NCI-H146 (cell line): Measurements from ENCODE around the gene KDM3A.

Experiments
- DNase-seq: peaks from one replicate; lab custom pipeline; 2025; lab: John Stamatoyannopoulos, UW

Gene KDM3A, protein sequence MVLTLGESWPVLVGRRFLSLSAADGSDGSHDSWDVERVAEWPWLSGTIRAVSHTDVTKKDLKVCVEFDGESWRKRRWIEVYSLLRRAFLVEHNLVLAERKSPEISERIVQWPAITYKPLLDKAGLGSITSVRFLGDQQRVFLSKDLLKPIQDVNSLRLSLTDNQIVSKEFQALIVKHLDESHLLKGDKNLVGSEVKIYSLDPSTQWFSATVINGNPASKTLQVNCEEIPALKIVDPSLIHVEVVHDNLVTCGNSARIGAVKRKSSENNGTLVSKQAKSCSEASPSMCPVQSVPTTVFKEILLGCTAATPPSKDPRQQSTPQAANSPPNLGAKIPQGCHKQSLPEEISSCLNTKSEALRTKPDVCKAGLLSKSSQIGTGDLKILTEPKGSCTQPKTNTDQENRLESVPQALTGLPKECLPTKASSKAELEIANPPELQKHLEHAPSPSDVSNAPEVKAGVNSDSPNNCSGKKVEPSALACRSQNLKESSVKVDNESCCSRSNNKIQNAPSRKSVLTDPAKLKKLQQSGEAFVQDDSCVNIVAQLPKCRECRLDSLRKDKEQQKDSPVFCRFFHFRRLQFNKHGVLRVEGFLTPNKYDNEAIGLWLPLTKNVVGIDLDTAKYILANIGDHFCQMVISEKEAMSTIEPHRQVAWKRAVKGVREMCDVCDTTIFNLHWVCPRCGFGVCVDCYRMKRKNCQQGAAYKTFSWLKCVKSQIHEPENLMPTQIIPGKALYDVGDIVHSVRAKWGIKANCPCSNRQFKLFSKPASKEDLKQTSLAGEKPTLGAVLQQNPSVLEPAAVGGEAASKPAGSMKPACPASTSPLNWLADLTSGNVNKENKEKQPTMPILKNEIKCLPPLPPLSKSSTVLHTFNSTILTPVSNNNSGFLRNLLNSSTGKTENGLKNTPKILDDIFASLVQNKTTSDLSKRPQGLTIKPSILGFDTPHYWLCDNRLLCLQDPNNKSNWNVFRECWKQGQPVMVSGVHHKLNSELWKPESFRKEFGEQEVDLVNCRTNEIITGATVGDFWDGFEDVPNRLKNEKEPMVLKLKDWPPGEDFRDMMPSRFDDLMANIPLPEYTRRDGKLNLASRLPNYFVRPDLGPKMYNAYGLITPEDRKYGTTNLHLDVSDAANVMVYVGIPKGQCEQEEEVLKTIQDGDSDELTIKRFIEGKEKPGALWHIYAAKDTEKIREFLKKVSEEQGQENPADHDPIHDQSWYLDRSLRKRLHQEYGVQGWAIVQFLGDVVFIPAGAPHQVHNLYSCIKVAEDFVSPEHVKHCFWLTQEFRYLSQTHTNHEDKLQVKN (N-terminal part only)

DNA sequence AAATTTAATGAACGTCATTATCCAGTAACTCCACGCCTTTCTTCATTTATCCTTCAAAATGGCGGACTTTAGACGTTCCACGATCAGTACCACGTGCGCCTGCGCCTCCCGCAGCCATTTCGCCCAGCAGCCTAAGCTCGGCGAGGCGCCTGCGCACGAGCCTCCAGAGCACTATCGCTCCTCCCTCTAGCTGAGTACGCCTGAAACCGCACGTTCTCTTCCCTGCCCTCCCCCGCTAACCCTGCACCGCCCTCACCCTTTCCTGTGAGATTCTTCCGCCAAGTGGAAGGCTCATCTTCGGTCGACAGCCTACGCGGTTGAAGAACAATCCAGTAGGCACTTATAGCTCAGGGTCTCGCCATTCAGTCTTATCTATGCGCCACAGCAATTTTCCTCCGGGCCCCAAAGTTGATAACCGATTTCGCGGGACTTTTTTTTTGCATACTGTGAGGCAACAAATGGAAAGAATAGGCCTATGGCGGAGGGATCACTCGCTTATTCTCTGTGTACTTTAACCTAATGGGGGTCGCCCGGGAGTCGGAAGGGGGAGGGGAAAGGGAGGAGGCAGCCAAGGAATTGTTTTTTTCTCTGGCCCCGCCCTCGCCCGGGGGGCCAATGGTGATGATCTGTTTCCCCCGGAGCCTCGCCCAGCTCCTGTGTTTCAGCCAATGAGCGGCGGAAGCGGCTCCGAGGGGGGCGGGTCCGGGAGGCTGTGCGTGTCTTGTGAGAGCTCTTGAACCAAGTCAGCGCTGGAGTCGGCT lies at the start of gene KDM3A:
Gene KDM3A (plus strand): TSS at position 741 of the 761 bp plus-strand sequence. CDS start 677 bp downstream, outside the sequence.
- DNase-seq = peak; percentile 99

DNA sequence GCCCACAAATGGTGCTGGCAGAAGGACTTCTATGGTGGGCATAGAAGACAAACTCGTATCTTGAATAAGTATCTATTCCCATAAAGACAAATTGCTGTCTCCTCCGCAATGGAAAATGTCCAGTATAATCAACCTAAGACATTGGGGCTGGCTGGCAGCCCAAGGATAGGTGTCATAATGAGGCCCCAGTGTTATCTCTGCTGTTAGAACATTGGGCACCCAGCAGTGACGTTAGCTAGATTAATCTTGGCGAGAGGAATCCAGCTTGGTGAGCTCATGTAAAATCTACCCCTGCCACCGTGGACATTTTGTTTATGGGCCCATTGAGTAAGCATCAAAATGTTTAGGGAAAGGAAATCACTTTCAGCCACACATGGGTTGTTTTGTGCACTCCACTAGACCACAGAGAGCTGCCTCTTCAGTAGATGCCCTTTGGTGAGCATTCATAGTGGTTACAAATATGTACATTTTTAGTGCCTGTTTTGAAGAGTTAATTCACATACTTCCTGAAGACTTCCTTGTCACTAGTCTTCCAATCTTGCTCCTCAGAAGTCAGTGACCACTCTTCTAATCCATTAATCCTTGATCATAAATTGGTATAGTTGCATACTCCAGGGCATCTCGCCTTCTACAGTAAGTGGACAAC lies 48.2 kb upstream of the KDM3A start:
- DNase-seq = no peak

DNA sequence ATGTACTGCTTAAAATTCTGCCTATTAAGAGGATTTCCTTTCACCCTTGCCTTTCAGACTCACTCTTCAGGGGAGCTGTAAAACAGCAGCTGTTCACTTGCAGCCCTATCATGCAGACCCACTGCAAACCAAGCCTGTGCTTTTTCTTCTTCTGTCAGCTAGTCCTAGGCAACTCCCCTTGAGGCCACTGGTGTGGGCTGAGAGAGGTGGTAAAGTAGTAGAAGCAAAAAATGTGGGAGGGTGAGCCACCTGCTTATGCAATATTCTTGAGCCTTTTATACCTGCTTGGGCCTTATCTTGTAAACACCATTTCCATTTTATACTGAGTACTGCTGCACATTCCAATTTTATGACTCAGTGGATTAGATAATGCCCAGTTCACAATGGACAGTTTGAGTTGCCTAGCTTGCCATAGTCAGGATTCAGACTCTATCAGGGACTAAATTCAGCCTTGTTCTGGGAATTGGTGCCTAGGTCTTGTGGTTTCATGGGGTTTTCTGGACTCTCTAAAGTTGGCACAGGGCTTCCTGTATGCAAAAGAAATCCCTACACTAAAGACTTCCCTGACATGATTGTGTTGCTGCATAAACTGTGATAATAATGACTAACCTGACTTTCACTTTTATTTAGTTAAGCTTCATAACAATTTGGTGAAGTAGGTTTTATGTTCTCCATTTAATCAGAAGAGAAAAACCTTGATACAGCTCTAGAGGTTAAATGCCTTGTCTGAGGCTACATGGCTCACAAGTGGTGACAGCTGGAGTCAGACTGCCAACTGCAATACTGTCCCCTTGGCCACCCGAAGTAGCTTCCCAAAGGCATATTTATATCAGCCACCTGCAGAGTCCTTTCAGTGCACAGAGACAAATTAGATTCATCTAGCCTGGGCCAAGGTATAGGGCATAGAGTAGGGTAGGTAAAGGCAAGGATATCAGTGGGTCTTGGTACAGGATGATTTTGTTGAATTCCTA lies 47.4 kb upstream of the KDM3A start:
- DNase-seq = no peak

DNA sequence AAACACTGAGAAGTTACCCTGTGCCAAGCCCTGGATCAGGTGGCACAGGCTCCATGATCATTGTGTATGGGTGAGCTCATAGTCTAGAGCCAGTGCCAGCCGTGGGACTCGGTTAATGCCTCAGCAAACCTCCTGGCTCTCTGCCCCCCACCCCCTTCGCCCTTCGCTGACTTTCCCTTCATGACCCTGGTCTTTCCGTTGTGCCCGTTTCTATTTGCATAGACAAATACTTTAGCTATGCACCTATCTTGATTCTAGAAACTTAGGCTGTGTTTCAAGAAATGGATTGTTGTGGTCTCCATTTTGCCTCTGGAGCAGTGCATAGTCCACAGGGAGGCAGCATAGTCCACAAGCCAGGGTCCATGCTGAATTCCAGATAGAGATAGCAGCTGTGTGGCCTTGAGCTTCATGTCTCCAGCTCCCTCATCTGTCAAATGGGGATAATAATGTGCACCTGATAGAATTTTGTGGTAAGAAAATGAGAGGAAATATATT lies 44.8 kb upstream of the KDM3A start:
- peak; percentile 53 for DNase-seq

DNA sequence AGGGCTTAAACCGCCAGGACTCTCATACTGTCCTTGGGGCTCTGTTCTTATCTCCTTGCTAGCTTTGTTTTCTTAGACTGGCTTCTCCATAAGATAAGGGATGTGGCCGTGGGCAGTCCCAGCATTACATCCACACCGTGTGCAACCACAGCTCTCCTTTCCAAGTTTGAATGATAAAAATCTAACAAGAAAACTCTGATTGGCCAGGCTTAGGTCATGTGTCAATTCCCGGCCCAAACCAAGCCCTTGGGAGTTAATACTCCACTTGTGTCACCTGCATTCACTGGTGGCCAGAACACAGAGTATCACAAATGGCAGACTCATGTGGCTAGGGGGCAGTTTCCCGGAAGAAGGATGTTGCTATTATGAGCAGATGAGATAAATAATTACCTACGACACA lies 43.2 kb upstream of the KDM3A start:
- DNase-seq = no peak

DNA sequence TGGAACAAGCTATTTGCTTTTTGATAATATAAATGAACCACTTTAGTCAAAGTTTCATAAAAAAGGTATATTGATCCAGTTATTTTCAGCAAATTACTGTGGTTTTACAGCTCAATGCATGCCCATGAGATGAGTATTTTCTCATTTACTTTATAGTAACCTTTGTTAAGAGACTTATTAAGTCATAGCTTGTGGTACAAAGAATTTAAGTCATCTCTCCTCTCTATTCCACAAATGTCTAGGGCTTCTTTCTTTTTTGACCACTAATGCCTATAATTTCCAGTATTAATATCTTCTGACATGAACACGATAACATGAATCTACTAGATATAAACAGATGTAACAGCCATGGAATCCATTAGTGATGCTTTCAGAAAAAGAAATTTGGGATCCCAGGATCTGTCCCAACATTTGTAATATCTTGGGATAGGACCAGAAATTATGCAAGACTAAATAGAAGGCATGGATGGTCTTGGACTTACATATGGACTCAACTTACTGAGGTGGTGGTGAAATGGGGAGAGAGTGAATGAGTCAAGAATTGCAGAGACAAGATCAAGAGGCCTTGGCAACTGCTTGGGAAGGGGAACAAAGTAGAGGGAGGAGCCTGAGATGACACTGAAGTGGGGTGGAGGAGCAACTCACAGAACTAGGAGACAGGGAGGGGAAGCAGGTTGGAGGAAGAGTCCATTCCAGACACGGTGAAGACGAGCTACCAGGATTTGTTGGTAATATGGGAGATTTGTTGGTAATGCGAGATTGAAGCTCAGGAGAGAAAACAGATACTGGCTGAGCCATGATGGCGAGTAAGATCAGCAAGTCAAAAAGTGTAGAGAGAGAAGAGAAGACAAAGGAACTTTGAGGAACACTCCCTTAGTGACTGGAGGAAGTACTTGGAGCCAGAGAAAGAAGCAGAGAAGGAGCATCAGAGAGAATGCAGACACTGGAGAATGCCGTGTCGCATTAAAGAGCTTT lies 42.4 kb upstream of the KDM3A start:
- DNase-seq = no peak

DNA sequence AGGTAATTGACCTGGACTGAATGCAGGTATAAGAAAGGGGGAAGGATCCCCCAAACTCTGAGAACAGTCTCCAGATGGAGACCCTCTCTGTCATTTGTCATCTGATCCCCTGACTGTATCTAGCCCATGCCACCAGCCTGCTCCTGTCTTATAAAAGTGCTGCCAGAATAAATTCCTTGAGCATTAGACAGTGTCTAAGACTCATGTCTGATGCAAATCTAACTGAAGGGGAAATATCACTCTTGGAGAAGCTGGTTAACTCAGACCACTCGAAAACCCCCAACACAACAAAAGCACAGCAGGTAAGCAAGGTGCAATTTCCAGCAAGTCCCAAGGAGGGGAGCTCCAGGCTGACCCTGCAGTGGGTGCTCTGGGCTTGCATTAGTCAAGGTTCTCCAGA lies 40.9 kb upstream of the KDM3A start:
- no peak for DNase-seq

DNA sequence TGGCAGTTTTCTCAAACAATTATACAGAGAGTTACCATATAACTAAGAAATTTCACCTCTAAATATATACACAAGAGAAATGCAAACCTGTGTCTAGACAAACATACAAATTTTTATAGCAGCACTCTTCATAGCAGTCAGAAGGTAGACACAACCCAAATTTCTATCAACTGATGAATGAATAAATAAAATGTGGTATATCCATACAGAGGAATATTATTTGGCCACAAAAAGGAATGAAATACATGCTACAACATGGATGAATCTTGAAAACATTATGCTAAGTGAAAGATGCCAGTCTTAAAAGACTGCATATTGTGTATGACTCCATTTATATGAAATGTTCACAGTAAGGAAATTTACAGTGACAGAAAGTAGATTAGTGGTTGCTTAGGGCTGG lies 30.6 kb upstream of the KDM3A start:
- no peak for DNase-seq

DNA sequence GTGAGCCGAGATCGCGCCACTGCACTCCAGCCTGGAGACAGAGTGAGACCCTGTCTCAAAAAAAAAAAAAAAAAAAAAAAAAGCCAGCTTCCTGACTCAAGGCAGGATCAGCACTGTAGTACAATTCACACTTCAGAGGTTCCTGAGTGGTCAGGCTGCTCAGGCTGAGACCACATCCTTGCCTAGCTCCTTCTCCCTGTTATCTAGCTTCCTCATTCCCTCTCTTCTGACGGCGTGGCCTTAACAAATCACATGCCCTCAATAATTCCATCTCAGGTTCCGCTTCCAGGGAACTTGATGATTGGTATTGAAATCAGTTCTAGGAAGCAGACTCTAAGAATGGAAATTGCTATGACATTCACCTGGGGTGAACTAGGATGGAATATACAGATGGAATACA lies 29.8 kb upstream of the KDM3A start:
- no peak for DNase-seq

DNA sequence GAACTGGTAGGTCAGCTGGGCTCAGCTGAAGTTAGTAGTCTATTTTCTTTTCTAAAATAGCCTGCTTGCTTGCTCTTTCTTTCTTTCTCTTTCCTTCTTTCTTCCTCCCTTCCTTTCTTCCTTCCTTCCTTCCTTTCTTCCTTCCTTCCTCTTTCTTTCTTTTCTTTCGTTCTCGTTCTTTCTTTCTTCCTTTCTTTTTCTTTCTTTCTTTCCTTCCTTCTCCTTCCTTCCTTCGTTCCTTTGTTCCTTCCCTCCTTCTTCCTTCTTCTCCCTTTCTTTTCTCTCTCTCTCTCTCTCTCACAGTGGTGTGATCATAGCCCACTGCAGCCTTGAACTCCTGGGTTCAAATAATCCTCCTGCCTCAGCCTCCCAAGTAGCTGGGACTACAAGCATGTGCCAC lies 29.2 kb upstream of the KDM3A start:
- no peak for DNase-seq

DNA sequence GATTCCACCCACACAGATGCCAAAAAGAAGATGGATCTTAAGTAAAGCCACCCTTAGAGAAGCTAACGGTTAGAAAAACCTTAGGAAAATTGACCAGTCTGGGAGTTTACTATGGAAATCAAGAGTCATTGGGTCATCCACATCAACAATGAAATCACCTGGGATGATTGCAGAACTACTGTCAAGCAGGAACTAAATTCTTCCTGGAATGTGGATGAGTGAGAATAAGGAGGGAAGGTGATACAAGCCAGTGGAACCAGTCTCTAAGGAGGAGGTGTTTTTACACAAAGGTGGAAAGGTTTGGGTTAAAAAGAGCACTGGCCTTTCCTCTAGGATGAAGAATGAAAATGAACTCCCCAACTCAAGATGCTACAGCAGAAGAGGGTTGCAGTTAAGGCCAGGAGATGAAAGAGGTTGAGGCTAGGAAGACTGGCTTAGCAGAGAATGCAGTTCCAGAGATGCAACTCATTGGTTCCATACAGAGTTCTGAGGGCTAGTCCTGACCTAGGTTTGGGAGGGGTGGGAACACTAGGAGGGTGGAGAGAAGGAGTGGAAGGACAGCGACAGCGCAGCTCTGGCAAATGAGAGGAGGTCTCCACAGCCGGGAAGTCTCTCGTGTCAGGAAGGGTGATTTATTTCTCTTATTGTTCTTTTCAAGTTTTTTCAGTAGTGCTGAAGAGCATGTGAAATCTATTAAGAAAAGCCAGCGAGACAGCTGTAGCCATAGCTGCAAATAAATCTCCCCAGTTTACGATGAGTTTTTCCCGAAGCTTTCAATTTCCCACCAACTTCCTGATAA lies 27.7 kb upstream of the KDM3A start:
- DNase-seq = no peak

DNA sequence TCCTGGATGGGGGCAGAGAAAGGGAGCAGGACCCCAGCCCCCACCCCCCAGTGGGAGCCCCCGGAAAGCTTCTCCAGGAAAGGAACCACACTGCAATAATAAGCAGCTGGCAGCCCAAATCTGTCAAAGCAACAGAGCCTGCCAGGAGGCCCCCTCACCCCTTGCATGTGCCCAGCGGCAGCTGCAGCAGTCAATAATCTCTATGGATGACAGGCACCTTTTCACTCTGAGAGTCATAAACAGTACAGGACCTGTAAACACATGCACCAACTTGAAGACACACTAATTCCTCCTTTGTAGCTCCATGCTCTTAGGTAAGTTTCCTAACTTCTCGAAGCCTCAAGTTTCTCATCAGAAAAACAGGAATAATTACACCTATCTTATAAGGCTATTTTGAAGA lies 26.2 kb upstream of the KDM3A start:
- DNase-seq = peak; percentile 35

DNA sequence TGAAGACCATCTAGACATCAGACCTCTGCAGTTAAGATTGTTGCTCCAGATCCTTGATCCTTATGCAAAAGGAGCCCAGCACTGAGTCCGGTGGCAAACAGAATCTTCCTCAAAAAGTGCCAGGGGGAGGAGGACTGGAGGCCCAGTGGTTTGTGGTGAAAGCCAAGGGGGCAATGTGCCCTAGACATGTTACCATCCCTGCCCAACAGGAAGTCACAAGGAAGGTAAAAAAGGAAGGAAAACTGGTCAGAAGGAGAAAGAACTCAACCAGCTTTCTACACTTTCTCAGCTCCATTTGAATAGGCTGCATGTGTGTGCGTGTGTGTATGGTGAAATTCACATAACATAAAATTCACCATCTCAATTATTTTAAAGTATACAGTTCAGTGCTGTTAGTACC lies 25.0 kb upstream of the KDM3A start:
- no peak for DNase-seq

DNA sequence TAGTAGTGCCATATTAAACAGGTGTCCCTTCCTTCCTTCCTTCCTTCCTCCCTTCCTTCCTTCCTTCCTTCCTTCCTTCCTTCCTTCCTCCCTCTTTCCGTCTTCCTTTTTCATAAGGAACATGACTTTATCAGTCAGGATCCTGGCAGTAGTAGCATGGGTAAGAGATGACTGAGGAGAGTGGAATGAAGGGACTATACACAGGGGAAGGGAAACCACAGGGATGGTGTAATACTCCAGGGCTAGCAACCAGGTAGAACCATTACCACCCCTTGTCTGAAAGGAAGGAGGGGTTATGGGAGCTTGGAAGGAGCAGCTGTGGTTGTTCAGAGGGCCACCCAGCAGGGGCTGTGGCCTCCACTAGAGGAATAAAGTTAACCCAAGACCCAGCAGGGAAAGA lies 23.2 kb upstream of the KDM3A start:
- no peak for DNase-seq

DNA sequence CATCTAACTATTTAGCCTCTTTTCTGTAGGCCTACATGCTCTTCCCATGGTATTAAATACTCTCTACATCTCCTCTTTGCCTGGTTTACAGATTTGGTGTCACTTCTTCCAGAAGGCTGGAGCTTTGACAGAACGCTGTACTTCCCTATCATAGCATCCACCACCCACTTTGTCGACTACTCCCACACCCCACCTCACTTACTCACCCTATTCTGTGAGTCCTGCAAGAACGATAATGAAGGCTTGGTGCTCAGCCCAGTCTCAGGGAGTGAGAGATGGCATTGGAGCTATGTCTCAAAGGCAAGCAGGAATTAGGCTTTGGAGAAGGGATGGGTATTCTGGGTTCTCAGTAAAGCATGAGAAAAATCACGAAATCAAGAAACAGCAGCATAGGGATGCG lies 20.3 kb upstream of the KDM3A start:
- no peak for DNase-seq

DNA sequence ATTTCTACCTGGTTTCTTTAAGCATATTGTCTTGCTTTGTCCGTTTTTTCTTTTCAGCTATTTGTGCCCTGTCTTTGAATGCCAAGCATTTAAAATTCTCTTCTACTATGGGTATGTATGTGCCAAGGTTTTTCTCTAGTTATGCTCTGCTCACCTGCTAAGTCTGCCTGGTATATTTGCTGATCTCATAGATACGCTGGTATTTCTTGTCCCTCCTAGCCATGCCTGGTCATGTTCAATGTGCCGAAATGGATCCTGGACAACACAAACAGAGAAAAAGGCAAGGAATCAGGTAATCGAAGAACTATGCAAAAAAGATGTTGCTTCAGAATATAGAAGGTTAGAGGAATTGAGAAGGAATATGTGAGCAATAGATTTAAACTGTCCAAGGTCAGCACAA lies 14.9 kb upstream of the KDM3A start:
- DNase-seq = no peak

DNA sequence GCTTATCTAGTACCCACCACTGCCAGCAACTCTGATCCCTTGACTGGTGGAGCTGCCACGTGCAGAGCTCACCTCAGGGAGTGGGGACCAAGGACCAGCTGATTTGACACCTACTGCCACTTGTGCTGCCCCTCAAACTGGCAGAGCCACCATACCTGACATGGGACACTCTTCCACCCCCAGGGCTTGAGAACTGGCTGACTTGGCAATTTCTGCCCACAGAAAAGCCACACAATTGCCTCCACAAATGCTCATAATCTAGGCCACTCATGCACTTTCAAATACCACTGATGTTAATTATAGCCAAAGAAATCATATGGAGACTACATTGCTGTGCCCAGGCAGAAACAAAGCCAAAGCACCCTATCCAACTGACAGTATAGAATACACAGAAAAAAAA lies 11.8 kb upstream of the KDM3A start:
- no peak for DNase-seq

DNA sequence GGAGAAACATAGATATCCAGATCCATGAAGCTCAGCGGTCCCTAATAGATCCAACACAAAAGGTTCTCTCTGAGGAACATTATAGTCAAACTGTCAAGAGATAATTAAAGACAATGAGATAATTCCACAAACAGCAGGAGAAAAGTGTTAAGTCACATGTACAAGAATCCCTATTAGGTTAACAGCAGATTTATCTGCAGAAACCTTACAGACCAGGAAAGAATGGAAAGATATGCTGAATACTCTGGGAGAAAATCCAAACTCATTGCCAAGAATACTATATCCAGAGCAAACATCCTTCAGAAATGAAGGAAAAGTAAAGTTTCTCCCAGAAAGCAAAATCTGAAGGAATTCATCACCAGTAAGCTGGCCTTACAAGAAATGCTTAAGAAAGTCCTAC lies 10.8 kb upstream of the KDM3A start:
- DNase-seq = no peak
